Renal pelvis (tissue), 4 donors: ENCODE data around the gene MALRD1. TPM values are rescaled to one million over a fixed set of nuclear protein-coding genes. Genes with fewer than 3 reads are reported as not detected.

Experiments
- DNase-seq: peaks from one replicate; pipeline ENCODE4 v3.0.0-alpha.2; 2013
- polyA plus RNA-seq, 3 donors: library from polyadenylated mRNA; unstranded; fragments of 120-200 nt; gene quantifications; one replicate each; pipeline ENCODE4 v1.2.1, GENCODE V29; 2013; ENCODE audit not compliant: insufficient read length in 3 of 3

MALRD1 gene
- polyA plus RNA-seq, 3 donors, result 1.4 to 2.3 (median 2.3) TPM

GRCh38 chr10:19651549-19651948 lies 602.9 kb downstream of the MALRD1 start:
- no peak for DNase-seq

- no peak for DNase-seq
Observed at GRCh38 chr10:19652750-19653149, 604.1 kb downstream of the MALRD1 start.

GRCh38 chr10:19653931-19654330 lies 605.3 kb downstream of the MALRD1 start:
- no peak for DNase-seq

- no peak for DNase-seq
Observed at GRCh38 chr10:19654576-19654975, 606.0 kb downstream of the MALRD1 start.

GRCh38 chr10:19656420-19657042 lies 607.9 kb downstream of the MALRD1 start:
- DNase-seq, result no peak

- no peak for DNase-seq
Observed at GRCh38 chr10:19658131-19658530, 609.5 kb downstream of the MALRD1 start.

- DNase-seq, result no peak
Observed at GRCh38 chr10:19658622-19659233, 610.1 kb downstream of the MALRD1 start.

GRCh38 chr10:19659920-19660655 lies 611.5 kb downstream of the MALRD1 start:
- DNase-seq, result no peak

GRCh38 chr10:19663344-19663743 lies 614.7 kb downstream of the MALRD1 start:
- DNase-seq, result no peak

GRCh38 chr10:19668116-19668515 lies 619.5 kb downstream of the MALRD1 start:
- DNase-seq, result no peak

- DNase-seq, result no peak
Observed at GRCh38 chr10:19676063-19676462, 627.5 kb downstream of the MALRD1 start.

- DNase-seq, result peak; percentile 28
Observed at GRCh38 chr10:19683356-19683755, 634.8 kb downstream of the MALRD1 start.

- DNase-seq, result no peak
Observed at GRCh38 chr10:19683960-19684359, 635.4 kb downstream of the MALRD1 start.

- DNase-seq, result no peak
Observed at GRCh38 chr10:19688344-19688743, 639.7 kb downstream of the MALRD1 start.

- DNase-seq, result no peak
Observed at GRCh38 chr10:19689231-19689630, 640.6 kb downstream of the MALRD1 start.

- no peak for DNase-seq
Observed at GRCh38 chr10:19699299-19699698, 650.7 kb downstream of the MALRD1 start.

- DNase-seq, result no peak
Observed at GRCh38 chr10:19701427-19702052, 652.9 kb downstream of the MALRD1 start.

- no peak for DNase-seq
Observed at GRCh38 chr10:19702215-19702614, 653.6 kb downstream of the MALRD1 start.

GRCh38 chr10:19704544-19704943 lies 655.9 kb downstream of the MALRD1 start:
- no peak for DNase-seq

GRCh38 chr10:19705250-19705649 lies 656.6 kb downstream of the MALRD1 start:
- DNase-seq, result no peak

GRCh38 chr10:19706904-19707303 lies 658.3 kb downstream of the MALRD1 start:
- DNase-seq, result no peak

- no peak for DNase-seq
Observed at GRCh38 chr10:19707376-19707775, 658.8 kb downstream of the MALRD1 start.

GRCh38 chr10:19708031-19708430 lies 659.4 kb downstream of the MALRD1 start:
- no peak for DNase-seq
